Smooth muscle cell (in vitro differentiated cells): Measurements from ENCODE around the gene HMCES. TPM values are rescaled to one million over a fixed set of nuclear protein-coding genes. Genes with fewer than 3 reads are reported as not detected.

ENCODE experiments used
- DNase-seq: peaks from one replicate; lab custom pipeline; 2025; ENCODE audit not compliant: unreplicated experiment; lab: John Stamatoyannopoulos, UW
- H2AFZ ChIP-seq: fragments of 200-600 bp; sonication (generic); 2 replicates; pipeline ENCODE4 v1.6.0; 2016; ENCODE audit warnings: antibody characterized with exemption, low read depth, mild to moderate bottlenecking
- H3F3A ChIP-seq: fragments of 200-600 bp; sonication (generic); 2 replicates; pipeline ENCODE4 v1.6.0; 2017; ENCODE audit warnings: antibody characterized with exemption, low read depth
- H3K27ac ChIP-seq: fragments of 200-600 bp; sonication (generic); 2 replicates; pipeline ENCODE4 v1.5.1; 2016; ENCODE audit warnings: low read depth, mild to moderate bottlenecking
- H3K27me3 ChIP-seq: fragments of 200-600 bp; sonication (generic); 2 replicates; pipeline ENCODE4 v1.6.1; 2016; ENCODE audit warnings: low read depth, mild to moderate bottlenecking
- H3K36me3 ChIP-seq: fragments of 200-600 bp; sonication (generic); 2 replicates; pipeline ENCODE4 v1.5.1; 2016; ENCODE audit warnings: low read depth
- H3K4me1 ChIP-seq: fragments of 200-600 bp; sonication (generic); 2 replicates; pipeline ENCODE4 v1.5.1; 2016; ENCODE audit warnings: low read depth
- H3K4me2 ChIP-seq: fragments of 200-600 bp; sonication (generic); 2 replicates; pipeline ENCODE4 v1.6.0; 2016; ENCODE audit warnings: mild to moderate bottlenecking
- H3K4me3 ChIP-seq: fragments of 200-600 bp; sonication (generic); 2 replicates; pipeline ENCODE4 v1.5.1; 2016; ENCODE audit warnings: mild to moderate bottlenecking
- H3K79me2 ChIP-seq: fragments of 200-600 bp; sonication (generic); 2 replicates; pipeline ENCODE4 v1.6.0; 2016; ENCODE audit warnings: low read depth, mild to moderate bottlenecking
- H3K9ac ChIP-seq: fragments of 200-600 bp; sonication (generic); 2 replicates; pipeline ENCODE4 v1.6.0; 2016; ENCODE audit warnings: low read depth
- H3K9me3 ChIP-seq: fragments of 200-600 bp; sonication (generic); replicated peaks from 2 replicates; pipeline ENCODE4 v1.5.1; 2016; ENCODE audit warnings: low read depth
- H4K20me1 ChIP-seq: fragments of 200-600 bp; sonication (generic); 2 replicates; pipeline ENCODE4 v1.6.0; 2016; ENCODE audit warnings: low read depth
- WGBS: methylation state at CpG from one replicate; pipeline ENCODE4 v1.1.7; 2016; ENCODE audit warnings: low lambda C conversion rate; 5-methylcytosine and 5-hydroxymethylcytosine counted together
- polyA plus RNA-seq: library from polyadenylated mRNA; unstranded; fragments of >200 nt; fragmentation: Nextera tagmentation; extraction: Ambion mirVana; gene quantifications from 2 replicates; pipeline ENCODE4 v1.2.1, GENCODE V29; 2016
- total RNA-seq: library from RNA; depleted of rRNA; stranded (reverse); fragments of >200 nt; gene quantifications from 2 replicates; pipeline ENCODE4 v1.2.3, GENCODE V29; 2014
- TF ChIP-seq, protein P1 (sequence below): fragments of 200-600 bp; sonication (generic); IDR thresholded peaks from 2 replicates; pipeline ENCODE4 v1.5.1; 2017; ENCODE audit warnings: borderline replicate concordance, mild to moderate bottlenecking, antibody characterized with exemption; ENCODE audit not compliant: insufficient read depth, poor library complexity, severe bottlenecking

HMCES gene
- total and polyA plus RNA-seq, 2 experiments from 2014 or later: 15.2 to 25.0 TPM

DNA sequence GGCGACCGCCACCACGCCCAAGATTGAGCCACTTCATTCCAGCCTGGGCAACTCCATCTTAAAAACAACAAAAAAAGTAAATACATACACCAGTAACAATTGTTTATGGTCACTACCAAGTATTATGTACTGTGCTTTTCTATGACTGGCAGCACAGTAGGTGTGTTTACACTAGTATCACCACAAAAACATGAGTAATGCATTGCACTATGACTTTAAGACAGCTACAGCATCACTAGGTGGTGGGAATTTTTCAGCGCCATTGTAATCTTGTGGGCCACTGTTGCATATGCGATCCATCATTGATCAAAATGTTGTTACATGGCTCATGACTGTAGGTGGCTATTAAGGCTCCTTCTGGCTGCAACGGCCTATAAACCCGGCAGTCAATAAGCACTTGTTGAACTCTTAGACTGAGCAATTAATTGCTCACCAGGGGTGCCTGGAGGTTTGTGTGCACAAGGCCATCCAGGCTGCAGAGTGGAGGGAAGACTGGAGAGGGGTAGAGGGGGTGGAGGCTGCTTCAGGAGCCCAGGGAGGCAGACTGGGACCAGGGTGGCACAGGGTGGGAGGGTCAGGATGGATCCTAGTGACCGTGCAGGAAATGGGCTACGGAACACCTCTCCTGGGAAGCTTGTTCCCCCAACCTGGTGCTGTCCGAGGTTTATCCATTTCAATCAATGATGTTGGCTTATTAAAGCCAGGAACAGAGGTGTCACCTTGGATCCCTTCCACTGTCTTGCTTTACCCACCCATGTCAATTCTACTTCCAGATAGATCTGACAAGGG, 47.1 kb upstream of the HMCES start:
- TF ChIP-seq, protein P1, sequence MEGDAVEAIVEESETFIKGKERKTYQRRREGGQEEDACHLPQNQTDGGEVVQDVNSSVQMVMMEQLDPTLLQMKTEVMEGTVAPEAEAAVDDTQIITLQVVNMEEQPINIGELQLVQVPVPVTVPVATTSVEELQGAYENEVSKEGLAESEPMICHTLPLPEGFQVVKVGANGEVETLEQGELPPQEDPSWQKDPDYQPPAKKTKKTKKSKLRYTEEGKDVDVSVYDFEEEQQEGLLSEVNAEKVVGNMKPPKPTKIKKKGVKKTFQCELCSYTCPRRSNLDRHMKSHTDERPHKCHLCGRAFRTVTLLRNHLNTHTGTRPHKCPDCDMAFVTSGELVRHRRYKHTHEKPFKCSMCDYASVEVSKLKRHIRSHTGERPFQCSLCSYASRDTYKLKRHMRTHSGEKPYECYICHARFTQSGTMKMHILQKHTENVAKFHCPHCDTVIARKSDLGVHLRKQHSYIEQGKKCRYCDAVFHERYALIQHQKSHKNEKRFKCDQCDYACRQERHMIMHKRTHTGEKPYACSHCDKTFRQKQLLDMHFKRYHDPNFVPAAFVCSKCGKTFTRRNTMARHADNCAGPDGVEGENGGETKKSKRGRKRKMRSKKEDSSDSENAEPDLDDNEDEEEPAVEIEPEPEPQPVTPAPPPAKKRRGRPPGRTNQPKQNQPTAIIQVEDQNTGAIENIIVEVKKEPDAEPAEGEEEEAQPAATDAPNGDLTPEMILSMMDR: no peak
- no peak overlapping the region for H3K4me3 ChIP-seq
- no peak overlapping the region for H2AFZ ChIP-seq
- no peaks in the 10 kb centered on the region for H3K27me3 ChIP-seq
- 86% methylated on average over 9 of the region's 10 CpGs for WGBS
- H3K4me1 ChIP-seq: no peaks in the 10 kb centered on the region
- no peaks in the 10 kb centered on the region for H3K36me3 ChIP-seq
- H3K4me2 ChIP-seq: no peak overlapping the region
- peak overlapping the region; percentile 69 for H3K27ac ChIP-seq
- no peaks in the 10 kb centered on the region for H3K79me2 ChIP-seq
- no peaks in the 10 kb centered on the region for H4K20me1 ChIP-seq
- H3K9me3 ChIP-seq: no peaks in the 10 kb centered on the region
- H3K9ac ChIP-seq: no peak overlapping the region
- peaks cover 3% of the 10 kb centered on the region for H3F3A ChIP-seq
- DNase-seq: no peak

- no peak overlapping the region for H3K9ac ChIP-seq
These were observed 45.1 kb upstream of the HMCES start for GRCh38 chr3:129233538-129233937.

DNA sequence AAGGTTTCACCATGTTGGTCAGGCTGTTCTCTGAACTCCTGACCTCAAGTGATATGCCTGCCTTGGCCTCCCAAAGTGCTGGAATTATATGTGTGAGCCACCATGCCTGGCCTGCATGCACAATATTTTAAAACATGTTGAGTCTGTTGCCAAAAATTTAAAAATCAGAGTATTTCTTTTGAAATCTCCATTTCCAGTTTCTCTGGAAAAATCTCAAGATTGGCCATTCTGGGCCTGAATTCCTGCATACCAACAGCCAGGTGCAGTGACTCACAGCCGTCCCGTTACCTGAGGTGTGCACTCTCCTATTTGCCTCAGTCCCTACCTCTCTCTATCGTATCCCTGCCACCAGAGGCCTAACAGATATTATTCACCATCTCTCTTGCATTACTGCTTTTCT, 44.2 kb upstream of the HMCES start:
- no peak overlapping the region for H3K27ac ChIP-seq
- H3F3A ChIP-seq: peaks cover 3% of the 10 kb centered on the region
- WGBS: 80% methylated on average over 3 of the region's 3 CpGs
- no peaks in the 10 kb centered on the region for H3K79me2 ChIP-seq
- H3K36me3 ChIP-seq: no peaks in the 10 kb centered on the region
- no peaks in the 10 kb centered on the region for H3K27me3 ChIP-seq
- H3K9me3 ChIP-seq: no peaks in the 10 kb centered on the region
- no peak overlapping the region for H3K4me2 ChIP-seq
- no peaks in the 10 kb centered on the region for H4K20me1 ChIP-seq
- H3K4me1 ChIP-seq: no peaks in the 10 kb centered on the region
- H3K4me3 ChIP-seq: no peak overlapping the region
- H2AFZ ChIP-seq: no peak overlapping the region
- H3K9ac ChIP-seq: no peak overlapping the region
- no peak for DNase-seq
- TF ChIP-seq, protein P1: no peak

More at GRCh38 chr3:129233538-129233937, 45.1 kb upstream of the HMCES start:
- no peaks in the 10 kb centered on the region for H3K4me1 ChIP-seq
- 89% methylated on average over 4 of the region's 4 CpGs for WGBS
- H3K36me3 ChIP-seq: no peaks in the 10 kb centered on the region
- TF ChIP-seq, protein P1: no peak
- H3K79me2 ChIP-seq: no peaks in the 10 kb centered on the region
- H3K4me2 ChIP-seq: no peak overlapping the region
- no peaks in the 10 kb centered on the region for H3K9me3 ChIP-seq
- H3F3A ChIP-seq: peaks cover 3% of the 10 kb centered on the region
- no peak overlapping the region for H2AFZ ChIP-seq
- DNase-seq: no peak
- H3K4me3 ChIP-seq: no peak overlapping the region
- H4K20me1 ChIP-seq: no peaks in the 10 kb centered on the region
- no peaks in the 10 kb centered on the region for H3K27me3 ChIP-seq
- H3K27ac ChIP-seq: no peak overlapping the region

DNA sequence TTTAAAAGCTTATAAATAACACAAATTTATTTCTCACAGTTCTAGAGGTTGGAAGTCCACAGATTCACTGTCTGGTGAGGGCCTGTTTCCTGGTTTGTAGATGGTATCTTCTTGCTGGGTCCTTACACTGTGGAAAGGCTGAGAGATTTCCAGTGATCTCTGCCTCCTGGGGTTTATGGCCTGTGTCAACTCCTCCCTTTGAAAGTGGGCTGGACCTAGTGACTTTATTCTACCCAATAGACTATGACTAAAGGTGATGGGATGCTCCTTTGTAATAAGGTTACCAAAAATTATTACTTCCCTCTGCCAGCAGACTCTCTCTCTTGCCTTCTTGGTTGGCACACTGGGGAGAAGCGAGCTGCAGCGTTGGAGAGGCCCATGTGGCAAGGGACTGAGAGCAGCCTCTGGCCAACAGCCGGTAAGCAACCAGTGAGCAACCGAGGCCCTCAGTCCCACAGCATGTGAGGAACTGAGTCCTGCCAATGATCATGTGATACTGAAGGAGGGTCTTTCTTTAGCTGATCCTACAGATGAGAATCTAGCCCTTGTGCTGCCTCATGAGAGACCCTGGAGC, 43.2 kb upstream of the HMCES start:
- Histone ChIP-seq H3K9me3 (no peaks in the 10 kb centered on the region), H3K27ac (no peak overlapping the region), H3K79me2 (no peaks in the 10 kb centered on the region), H3K9ac (no peak overlapping the region), H3K4me2 (no peak overlapping the region), H3K36me3 (no peaks in the 10 kb centered on the region), H3K4me1 (no peaks in the 10 kb centered on the region), H3K4me3 (no peak overlapping the region), H2AFZ (no peak overlapping the region), H3K27me3 (no peaks in the 10 kb centered on the region), H4K20me1 (no peaks in the 10 kb centered on the region), H3F3A (peaks cover 3% of the 10 kb centered on the region)
- WGBS: 96% methylated on average over 4 of the region's 4 CpGs
- TF ChIP-seq, protein P1: no peak
- no peak for DNase-seq
